HepG2 (cell line): ENCODE data around the gene NOX3. TPM values are rescaled to one million over a fixed set of nuclear protein-coding genes. Genes with fewer than 3 reads are reported as not detected.

Experiments
- ADNP ChIP-seq: sonication (generic); formaldehyde crosslinking; IDR thresholded peaks from 2 replicates; pipeline ENCODE4 v1.4.0; 2020; ENCODE audit warnings: missing genetic modification reagents
- DPF2 ChIP-seq: sonication (generic); formaldehyde crosslinking; IDR thresholded peaks from 2 replicates; pipeline ENCODE4 v1.4.0; 2020; ENCODE audit warnings: mild to moderate bottlenecking, low read depth, missing genetic modification reagents, borderline replicate concordance
- E2F1 ChIP-seq: sonication (generic); formaldehyde crosslinking; IDR thresholded peaks from 2 replicates; pipeline ENCODE4 v1.5.0; 2020; ENCODE audit warnings: missing genetic modification reagents
- EHMT2 ChIP-seq: fragments of 200-600 bp; sonication (generic); IDR thresholded peaks from 2 replicates; pipeline ENCODE4 v1.7.0; 2017; ENCODE audit warnings: antibody characterized with exemption, low read depth, low read length, borderline replicate concordance
- HMGXB4 ChIP-seq, 2 experiments: sonication (generic) in 1 of 2; formaldehyde crosslinking in 1 of 2; IDR thresholded peaks; 2 replicates each; pipeline versions ENCODE4 v1.4.0 to v1.6.1; 2018 to 2020; ENCODE audit warnings: missing genetic modification reagents in 2 of 2, borderline replicate concordance in 1 of 2, low read depth in 1 of 2, mild to moderate bottlenecking in 1 of 2, missing biosample characterization in 1 of 2
- HNF1B ChIP-seq: sonication (generic); formaldehyde crosslinking; IDR thresholded peaks from 2 replicates; pipeline ENCODE4 v1.5.1; 2020; ENCODE audit warnings: mild to moderate bottlenecking, moderate library complexity, missing genetic modification reagents
- MTF1 ChIP-seq: sonication (generic); formaldehyde crosslinking; IDR thresholded peaks from 2 replicates; pipeline ENCODE4 v1.5.0; 2020; ENCODE audit warnings: missing genetic modification reagents
- NFE2L2 ChIP-seq: fragments of 150-350 bp; IDR thresholded peaks from 2 replicates; pipeline ENCODE4 v1.6.1; 2014; ENCODE audit warnings: low read length
- PCBP2 ChIP-seq: fragments of 200-400 bp; formaldehyde crosslinking; optimal IDR thresholded peaks from 2 replicates; pipeline ENCODE3; 2018; ENCODE audit warnings: low read length, low read depth; ENCODE audit not compliant: poor library complexity, severe bottlenecking
- RCOR2 ChIP-seq: IDR thresholded peaks from 2 replicates; pipeline ENCODE4 v1.6.1; 2016; ENCODE audit warnings: missing biosample characterization, missing genetic modification reagents
- SIN3B ChIP-seq: fragments of 150-350 bp; IDR thresholded peaks from 2 replicates; pipeline ENCODE4 v1.6.1; 2014; ENCODE audit warnings: low read length
- ZNF138 ChIP-seq: sonication (generic); formaldehyde crosslinking; IDR thresholded peaks from 2 replicates; pipeline ENCODE4 v1.5.0; 2020; ENCODE audit warnings: mild to moderate bottlenecking, low read depth, missing genetic modification reagents
- ZNF142 ChIP-seq: sonication (generic); formaldehyde crosslinking; IDR thresholded peaks from 2 replicates; pipeline ENCODE4 v1.4.0; 2020; ENCODE audit warnings: missing genetic modification reagents
- ZNF275 ChIP-seq: sonication (generic); formaldehyde crosslinking; IDR thresholded peaks from 2 replicates; pipeline ENCODE4 v1.8.0; 2022; ENCODE audit warnings: missing genetic modification reagents, mild to moderate bottlenecking, inconsistent platforms, borderline replicate concordance
- ZNF382 ChIP-seq: sonication (generic); formaldehyde crosslinking; IDR thresholded peaks from 2 replicates; pipeline ENCODE4 v1.5.0; 2020; ENCODE audit warnings: missing genetic modification reagents, mild to moderate bottlenecking, borderline replicate concordance
- ZNF552 ChIP-seq: sonication (generic); formaldehyde crosslinking; IDR thresholded peaks from 2 replicates; pipeline ENCODE4 v1.9.0; 2022; ENCODE audit warnings: missing genetic modification reagents, mild to moderate bottlenecking, borderline replicate concordance
- ZNF644 ChIP-seq: IDR thresholded peaks from 2 replicates; pipeline ENCODE4 v1.6.1; 2016; ENCODE audit warnings: low read depth
- ZNF777 ChIP-seq: sonication (generic); formaldehyde crosslinking; IDR thresholded peaks from 2 replicates; pipeline ENCODE4 v1.4.0; 2020; ENCODE audit warnings: missing genetic modification reagents
- ZNF883 ChIP-seq: sonication (generic); formaldehyde crosslinking; IDR thresholded peaks from 2 replicates; pipeline ENCODE4 v1.5.1; 2020; ENCODE audit warnings: mild to moderate bottlenecking, missing genetic modification reagents; ENCODE audit errors: not compliant biosample characterization
- polyA plus RNA-seq, 8 experiments: library from polyadenylated mRNA; depleted of rRNA in 3 of 8; stranded (reverse) in 7 of 8; unstranded in 1 of 8; fragments of >200 nt; fragmentation: Illumina TruSeq in 4 of 8; extraction: Trizol in 4 of 8; gene quantifications; 2 replicates each; pipeline versions ENCODE4 v1.2.1 to v1.2.3, GENCODE V29; 2011 to 2016; ENCODE audit warnings: low read depth in 4 of 8, missing spikeins in 1 of 8, mixed read lengths in 1 of 8; ENCODE audit not compliant: insufficient read depth in 1 of 8
- total RNA-seq, 5 experiments: library from RNA; depleted of rRNA; stranded (reverse); fragments of >200 nt; fragmentation: Illumina TruSeq; extraction: Trizol; gene quantifications; 2 replicates each; pipeline ENCODE4 v1.2.3, GENCODE V29; 2016; ENCODE audit warnings: low read depth in 1 of 5

Gene NOX3
- total and polyA plus RNA-seq, 2 of the 13 experiments (the other 11 are each of a cell fraction or from before 2014, with no cell fraction given), result 0.09 to 0.18 TPM

- TF ChIP-seq DPF2 (CRISPR knock-in tag) (no peak), ZNF142 (CRISPR knock-in tag) (no peak), ADNP (CRISPR knock-in tag) (no peak), ZNF883 (CRISPR knock-in tag) (no peak), MTF1 (CRISPR knock-in tag) (no peak), RCOR2 (CRISPR knock-in tag) (peak; percentile 14; the same call in 1 of the 2 replicates), ZNF382 (CRISPR knock-in tag) (no peak), NFE2L2 (no peak), ZNF777 (CRISPR knock-in tag) (no peak), E2F1 (peak; percentile 50; the same call in 1 of the 2 replicates), HNF1B (CRISPR knock-in tag) (no peak), ZNF138 (CRISPR knock-in tag) (no peak), ZNF552 (CRISPR knock-in tag) (no peak), SIN3B (no peak), HMGXB4 (CRISPR knock-in tag; IDR thresholded peaks at IDR 0.05; ENCODE audit: borderline replicate concordance in 1 of 2, low read depth in 1 of 2) (no peak), PCBP2 (no peak), ZNF275 (CRISPR knock-in tag) (no peak), EHMT2 (0 out of 2 replicates have a peak, but pooled peaks have one; percentile 39), ZNF644 (CRISPR knock-in tag) (0 out of 2 replicates have a peak, but pooled peaks have one; percentile 43)
These were observed 60.3 kb downstream of the NOX3 start (continued) for GRCh38 chr6:155395339-155395738.
